Daoy (cell line): ENCODE results near the gene EPB41L2. TPM values are rescaled to one million over a fixed set of nuclear protein-coding genes. Genes with fewer than 3 reads are reported as not detected.
A peak's percentile ranks its signal among the peaks of the same experiment; 100 is the strongest.

Experiments
- DNase-seq: peaks from one replicate; pipeline ENCODE4 v3.0.0-alpha.2; 2015; ENCODE audit warnings: low read depth
- total RNA-seq: library from RNA; depleted of rRNA; stranded (reverse); fragments of >200 nt; shearing (Covaris generic); gene quantifications from 2 replicates; pipeline ENCODE4 v1.2.3, GENCODE V29; 2014

EPB41L2 gene
- total RNA-seq, 1 experiment from 2014 or later: 14.1 TPM

DNA sequence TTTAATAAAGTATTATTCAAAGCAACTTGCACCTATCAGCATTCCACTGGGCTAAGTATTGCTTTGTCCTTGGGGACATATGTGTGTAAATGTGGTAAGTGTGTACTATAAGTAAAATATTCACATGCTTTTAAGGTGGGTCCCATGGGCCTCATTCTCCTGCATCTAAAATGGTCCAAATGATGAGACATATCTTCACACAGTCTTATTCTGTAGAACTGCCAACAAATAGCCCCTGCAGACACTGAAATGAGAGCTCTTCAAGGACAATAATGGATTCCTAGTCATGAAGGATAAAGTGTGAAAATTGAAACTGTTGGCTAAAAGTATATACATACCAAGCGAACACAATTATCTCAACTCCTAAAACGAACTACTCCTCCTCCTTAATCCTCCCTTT is 154.1 kb downstream of the EPB41L2 start:
- DNase-seq: no peak

DNA sequence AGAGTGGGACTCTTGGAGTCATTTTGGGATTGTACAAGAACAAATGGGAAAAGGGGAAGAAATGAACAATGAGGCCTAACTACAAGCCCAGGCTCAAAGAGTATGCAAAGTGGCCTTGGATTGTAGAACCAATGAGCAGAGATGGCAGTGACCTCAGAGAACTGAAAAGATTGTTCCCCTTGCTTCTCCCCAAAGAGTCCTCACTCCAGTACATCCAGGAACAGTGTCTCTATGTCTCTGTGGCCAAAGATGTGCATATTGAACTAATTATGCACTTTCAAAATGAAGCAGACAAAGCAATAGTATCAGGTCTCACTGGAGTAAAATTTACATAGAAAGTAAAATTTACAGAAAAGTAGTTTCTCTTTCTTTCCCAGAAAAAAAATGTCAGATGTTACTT is 154.9 kb downstream of the EPB41L2 start:
- no peak for DNase-seq

DNA sequence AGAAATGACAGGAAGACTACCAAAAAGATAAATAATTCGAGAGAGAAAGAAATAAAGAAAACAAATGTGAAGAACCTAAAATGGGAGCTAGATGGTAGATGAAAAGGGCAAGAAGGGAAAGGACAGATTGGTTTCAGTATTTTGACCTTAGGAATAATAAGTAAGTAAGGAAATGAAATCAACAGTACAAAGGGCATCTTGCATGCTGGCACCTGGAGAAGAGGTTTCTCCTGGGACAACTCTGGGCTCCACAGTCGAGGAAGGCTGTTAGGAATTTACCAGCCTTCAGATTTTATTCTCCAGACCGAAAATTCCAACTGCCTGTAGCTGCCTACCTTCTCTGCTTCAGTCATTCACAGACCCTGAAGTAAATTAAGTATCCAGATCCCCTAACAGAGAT is 155.4 kb downstream of the EPB41L2 start:
- DNase-seq: no peak

DNA sequence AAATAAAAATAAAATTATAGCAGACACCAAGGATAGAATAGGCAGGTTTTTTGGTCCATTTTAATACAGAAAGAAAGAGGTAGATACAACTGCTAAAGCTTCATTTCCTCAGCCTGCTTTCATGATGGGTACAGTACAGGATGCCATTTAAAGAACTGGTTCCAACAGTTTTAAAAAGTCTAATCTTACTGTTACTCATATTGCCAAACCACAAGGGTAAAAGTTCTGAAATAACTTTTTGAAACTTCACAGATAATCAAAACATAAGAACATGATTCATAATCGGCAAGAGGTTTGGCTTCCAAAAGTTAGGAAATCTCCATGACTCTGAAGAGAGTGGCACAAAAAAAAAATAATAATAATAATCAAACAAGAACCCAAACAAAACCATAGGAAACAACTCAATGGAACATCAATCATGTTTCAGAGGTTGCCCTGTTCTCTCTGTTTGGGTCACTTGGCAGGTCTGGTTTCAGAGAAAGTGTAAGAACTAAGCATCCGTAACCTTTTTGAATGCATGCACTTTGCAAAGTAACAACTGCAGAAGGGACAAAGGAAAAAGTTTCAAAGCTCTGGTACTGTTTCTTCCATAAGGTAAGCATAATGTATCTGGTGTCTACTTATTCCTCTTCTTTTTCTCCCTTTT is 156.2 kb downstream of the EPB41L2 start:
- DNase-seq: peak; percentile 9

DNA sequence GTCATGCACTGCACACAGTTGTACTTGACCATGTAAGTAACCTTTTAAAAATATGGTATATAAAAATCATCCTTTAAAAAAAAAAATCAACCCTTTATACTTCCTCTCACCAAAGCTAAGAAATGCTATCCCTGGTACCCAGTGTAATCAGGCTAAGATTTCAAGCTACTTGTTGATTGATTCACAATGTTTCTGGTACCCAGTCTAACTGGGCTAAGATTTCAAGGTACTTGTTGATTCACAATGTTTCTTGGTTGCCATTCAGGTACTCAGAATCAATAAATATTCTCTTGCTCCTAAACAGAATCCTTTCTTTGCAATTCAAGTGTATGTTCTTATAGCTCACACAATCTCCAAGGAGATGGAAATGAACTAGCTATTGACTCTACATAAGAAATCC is 159.4 kb downstream of the EPB41L2 start:
- no peak for DNase-seq

DNA sequence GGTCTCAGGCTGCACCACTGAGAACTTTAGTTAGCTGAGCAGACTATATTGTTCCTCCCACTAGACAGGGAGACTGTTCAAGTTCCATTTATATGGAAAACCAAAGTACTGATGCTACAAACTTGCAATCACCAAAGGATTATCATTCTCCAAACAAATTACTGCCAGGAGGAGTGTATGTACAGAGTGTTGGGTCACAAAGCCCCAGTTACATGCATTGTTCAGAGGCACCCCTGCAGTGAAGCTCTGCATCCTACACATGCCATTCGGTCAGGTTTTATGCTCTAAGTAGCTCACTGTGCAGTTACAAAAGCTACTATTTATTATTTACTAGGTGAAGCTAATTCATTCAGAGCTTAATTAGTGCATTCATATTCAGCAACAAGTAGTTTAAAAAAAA is 160.0 kb downstream of the EPB41L2 start:
- no peak for DNase-seq

DNA sequence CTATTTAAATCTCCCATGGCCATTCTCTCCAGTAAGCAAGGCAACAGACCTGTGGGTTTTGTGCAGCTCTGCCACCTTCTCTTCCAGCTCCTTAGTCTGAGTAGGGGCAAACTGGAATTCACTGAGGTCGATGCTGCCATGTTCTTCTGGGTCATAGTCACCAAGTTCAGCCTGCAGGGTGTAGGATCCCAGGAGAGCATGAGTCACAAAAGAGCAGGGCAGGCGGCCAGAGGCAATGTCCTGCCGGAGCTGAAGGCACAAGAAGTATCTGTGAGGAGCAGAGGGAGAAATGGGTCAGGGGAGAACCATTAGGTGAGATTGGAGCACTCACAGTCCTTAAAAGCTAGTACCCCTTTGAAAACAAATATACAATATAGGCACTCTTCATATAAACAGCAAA is 162.1 kb downstream of the EPB41L2 start:
- peak; percentile 72 for DNase-seq

DNA sequence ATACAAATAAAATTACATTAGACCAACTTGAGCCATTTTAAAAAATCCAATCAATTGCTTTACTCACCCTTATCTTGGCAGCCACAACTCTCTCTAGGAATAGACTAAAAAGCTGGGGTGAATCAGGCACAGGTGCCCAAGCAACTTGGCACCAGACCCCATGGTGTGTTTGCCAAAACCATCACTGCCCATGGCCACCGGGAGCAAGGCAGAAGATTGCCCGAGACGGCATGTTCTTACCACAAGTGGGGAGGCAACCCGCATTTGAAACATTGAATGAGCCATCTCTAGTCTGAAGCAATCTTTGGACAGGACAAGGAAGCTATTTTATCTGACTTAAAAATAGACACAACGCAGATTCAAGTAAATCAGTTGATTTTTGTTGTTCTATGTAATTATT is 166.8 kb downstream of the EPB41L2 start:
- DNase-seq: no peak

DNA sequence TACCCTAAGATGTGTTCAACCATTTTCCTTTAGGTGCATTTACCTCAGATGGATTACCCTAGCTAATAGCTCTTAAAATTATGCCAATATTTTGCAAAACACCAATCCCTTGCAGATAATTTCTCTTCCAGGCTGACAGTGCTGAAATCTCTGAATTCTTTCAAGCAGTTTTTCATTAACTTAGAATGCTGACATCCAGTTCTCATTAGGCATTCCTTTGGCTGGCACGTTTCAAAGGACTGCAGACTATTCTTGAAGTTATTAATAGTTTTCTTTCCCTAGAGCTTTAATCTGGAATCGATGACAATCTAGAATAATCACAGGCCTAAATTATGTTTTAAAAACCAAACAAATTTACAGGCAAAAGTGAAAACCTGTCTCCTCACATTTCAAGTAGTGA is 167.5 kb downstream of the EPB41L2 start:
- no peak for DNase-seq

DNA sequence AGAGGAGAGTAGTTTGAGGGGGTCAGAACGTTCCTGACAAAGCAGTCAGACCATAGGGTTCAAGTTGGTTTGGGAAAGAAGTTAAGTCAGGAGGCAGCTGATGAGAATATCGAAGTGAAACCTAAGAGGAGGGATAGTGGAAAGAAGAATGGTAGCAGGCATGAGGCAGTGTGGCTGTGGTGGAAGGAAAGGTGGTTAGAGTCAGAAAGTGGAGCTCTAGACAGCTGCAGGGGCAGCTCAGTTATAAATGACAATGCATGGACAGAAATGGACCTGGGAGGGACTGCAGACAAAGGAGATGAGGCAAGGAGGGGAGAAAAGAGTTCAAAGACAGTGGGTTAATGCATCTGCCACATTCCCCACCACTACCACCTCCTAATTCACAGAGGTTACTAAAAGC is 169.3 kb downstream of the EPB41L2 start:
- no peak for DNase-seq

DNA sequence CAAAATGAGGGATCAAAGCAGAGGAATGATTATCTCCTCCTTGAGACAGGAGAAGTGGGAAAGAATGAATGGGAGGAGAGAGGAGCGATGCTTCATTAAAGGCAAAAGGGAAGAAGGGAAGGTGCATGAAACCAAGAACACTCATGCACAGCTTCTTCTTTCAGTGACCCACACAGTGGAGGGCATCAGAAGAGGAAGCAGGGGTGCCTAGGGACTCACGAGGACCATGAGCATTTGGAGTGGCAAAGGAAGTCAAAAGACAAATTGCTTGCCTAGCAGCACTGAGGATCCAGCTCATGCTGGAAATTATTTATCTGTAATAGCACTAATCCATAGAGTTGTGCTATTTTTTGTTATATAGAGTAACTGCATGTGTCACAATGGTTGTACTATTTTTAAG is 169.8 kb downstream of the EPB41L2 start:
- DNase-seq: no peak

DNA sequence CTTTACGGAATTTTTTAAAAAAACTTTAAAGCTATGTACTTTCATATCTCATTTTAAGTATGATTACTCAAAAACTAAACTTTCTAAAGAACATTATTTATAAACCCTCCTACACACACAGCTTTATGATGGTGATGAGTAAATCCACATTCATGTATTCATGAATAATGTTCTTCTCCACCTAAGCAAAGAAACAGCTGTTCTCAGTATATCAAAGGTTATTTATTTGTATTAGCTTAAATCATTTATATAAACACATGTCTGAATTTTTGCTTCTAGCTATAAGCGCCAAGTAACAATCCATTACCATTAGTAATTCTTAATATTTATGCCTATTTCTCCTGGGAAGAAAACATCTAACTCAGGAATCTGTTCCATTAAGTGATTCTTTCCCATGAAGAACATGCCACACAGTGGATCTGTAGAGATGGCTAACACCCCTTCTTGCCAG is 172.5 kb downstream of the EPB41L2 start:
- DNase-seq: no peak

DNA sequence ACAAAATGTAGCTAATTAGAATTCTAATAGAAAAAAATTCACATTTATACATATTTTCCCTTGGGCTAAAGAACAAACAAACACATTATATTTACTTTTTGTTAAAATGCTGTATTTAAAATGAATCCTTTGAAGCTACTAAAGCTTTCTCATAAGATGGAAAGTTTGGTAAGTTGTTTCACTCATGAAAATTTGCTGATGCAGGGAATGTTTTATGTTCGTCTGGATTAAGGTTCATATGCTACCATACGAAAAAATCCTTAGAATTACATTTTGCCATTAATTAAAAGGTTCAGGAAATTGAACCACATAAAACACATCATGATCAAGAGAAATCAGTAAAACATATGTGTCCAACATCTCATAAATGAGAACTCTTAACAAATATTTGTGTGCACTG is 173.6 kb downstream of the EPB41L2 start:
- DNase-seq: no peak

DNA sequence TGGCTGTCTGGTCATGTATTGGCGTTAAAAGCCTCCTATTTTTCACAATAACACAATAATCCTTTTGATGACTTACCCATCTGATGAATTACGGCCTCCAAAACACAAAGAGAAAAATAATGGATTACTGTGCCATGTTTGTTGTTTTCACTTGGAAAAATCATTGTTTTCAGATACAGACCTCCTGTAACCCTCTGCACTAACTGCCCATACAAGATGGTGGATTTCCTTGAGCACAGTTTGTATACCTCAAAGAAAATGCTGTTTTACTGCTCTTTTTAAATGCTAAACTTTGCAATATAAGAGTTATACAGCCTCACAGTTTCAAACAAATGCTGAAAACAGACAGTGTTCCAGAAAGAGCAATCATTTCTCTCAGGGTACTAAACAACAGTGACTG is 174.8 kb downstream of the EPB41L2 start:
- no peak for DNase-seq

DNA sequence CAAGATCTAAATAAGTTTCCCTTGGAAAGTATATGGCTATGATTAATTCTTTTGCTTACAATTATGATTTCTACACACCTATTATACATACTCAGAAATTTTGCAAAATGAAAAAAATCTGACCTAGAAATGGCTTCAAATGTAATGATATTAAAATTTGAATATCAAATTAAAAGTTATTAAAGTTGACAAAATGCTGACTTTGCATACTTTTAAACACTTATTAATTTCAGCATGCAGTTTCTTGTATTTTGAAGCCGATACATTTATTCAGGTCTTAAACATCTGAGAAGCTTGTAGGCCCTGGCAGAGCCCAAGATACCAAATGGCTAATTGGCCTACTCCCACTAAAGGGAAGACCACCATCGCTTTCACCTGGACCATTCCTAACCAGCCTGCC is 176.1 kb downstream of the EPB41L2 start:
- no peak for DNase-seq

DNA sequence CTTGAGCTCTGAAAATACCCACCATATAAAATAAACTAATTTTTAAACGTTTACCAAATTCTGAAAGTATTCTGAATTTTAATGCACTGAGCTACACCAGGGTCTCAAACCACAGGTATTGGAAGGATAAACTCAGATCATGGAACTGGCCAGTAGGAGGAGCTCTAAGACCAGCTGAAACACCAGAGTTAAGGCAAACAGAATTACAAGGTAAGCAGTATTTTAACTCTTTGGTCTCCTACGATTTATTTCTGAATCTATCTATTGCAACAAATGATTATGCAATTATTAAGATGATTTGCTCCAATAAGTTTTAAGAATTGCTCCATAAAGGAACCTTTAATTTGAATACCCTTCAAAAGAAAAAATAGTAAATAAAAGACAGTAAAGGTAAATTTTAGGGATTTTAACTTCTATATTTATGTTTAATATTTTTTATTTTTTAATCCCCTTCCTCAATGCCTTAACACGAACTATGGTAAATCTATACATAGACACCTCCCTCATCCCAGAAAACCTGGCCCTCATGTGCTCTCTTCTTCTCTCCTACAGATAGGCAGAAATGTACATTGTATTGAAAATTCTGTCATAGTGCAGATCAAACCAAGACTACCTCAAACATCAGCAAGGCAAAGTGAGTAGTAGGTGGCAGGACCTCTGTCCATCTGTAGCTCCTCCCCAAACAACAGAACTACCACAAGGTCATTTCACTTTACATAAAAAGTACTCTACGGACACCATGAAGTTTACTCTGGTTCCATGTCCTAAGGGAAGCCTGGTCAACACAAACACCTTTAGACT is 177.5 kb downstream of the EPB41L2 start:
- DNase-seq: peak; percentile 68

DNA sequence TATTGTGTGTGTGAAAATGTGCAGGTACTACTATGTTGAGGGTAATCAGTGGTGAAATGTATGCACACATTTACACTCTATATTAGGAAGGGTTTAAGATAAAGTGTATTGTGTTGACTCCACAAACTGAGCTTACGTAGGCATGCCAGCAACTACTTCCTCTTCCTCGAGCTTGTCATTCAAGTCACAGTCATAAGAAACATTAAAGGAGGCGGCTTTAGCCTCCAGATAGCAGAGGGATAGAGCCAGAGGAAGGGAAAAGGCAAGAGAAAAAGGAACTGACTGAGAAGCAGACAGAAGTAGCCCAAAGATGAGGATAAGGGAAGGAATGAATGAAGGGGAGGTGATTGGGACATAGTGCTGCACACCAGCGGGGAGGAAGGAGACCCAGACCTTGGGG is 180.7 kb downstream of the EPB41L2 start:
- no peak for DNase-seq

DNA sequence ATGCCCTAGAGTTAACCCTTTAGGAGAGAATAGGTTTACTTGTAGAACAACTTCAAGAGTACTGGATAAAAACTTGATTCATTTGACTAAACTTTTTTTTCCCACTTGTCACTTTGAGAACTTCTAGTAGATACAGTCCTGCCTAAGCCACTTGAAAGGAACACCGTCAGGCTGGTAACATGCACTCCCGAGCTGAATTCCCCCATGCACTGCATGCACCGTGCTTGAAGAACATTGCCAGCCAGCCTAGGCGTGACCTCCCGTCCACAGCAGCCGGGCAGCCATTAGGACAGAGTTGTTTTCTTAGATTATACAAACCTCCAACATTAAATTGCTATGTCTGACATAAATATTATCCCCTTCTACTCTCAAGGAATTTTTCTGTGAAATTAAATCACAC is 183.2 kb downstream of the EPB41L2 start:
- no peak for DNase-seq

DNA sequence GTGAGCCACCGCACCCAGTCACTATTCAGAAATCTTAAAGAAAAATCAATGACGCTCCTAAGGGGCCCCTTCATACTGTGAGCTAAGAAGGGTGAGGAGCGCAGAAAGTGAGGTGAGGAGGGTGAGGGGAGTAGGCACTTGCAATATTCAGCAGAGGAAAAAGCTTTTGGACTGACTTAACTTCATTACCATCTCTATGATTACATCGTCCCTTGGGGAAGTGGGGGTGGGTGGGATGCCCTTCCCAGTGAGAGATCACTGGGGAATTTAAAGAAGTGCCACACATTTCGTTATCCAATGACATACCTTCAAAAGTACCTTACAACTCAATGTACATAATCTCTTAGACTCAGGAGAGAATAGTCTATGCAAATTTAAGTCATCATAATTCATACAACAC is 189.3 kb downstream of the EPB41L2 start:
- DNase-seq: no peak

DNA sequence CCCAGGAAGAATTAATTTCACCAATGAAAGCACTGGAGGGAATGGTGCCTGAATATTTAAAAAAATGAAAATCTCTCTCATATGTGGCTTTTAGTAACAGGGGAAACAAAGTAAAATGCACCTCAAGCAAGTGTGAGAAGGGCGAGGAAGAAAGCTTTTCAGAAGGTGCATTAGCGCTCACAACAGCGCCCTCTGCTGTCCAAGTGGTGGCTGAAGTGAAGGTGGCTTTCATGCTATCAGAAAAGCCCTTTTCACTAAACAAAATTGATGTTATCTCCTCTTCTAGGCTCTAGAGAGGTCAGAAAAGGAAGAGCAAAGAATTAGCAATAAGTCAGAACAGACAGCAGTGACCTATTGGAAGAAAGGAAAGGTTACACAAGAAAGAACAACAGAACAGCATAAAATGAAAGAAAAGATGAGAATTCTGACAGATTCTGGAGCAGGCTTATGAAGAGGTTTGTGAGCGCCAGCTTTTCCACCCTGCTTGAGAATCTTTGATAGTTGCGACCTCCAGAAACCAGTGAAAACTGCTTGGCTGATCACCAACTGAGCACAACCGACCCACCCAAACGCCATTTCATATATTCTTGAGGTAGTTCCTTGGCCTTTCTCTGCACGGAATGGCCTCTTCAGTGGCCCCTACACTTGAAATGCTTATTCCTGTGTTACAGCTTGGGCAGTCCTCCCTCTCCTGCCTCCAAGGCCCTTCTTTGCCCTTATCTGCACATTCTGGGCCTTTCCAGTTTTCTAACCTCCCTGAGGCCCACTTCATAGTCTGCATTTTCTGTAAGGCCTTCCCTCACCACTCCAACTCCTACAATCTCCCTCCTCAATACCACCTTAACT is 190.6 kb downstream of the EPB41L2 start:
- peak; percentile 62 for DNase-seq

DNA sequence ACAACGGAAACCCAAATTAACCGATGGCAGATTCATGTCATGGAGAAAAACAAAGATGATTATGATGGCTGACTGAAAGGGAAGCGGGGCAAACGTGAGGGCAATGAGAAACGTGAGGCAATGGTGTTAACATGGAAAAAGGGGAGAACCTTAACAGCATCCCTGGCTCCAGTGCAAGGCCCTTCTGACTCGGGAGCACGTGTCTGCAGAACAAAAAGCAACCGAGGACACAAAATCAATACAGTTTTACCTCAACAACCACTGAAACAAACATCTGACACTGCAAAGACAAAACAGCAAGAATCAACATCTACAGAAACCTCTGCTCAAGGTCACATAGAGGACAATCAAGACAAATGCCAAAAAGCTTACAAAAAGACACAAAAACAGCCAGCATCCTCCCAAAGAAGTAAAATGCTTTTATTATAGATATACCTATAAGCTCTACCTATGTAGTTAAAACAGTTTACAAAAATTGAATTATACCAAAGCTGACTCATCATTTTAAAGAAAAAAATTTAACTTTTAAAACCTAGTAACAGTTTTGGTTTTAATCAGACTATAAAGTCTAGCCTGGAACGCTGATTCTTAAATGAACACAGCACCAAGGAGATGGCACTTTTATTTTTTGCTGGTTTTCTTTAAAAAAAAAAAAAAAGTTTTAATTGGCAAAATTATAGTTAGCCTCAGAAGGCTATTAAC is 192.7 kb downstream of the EPB41L2 start:
- no peak for DNase-seq

DNA sequence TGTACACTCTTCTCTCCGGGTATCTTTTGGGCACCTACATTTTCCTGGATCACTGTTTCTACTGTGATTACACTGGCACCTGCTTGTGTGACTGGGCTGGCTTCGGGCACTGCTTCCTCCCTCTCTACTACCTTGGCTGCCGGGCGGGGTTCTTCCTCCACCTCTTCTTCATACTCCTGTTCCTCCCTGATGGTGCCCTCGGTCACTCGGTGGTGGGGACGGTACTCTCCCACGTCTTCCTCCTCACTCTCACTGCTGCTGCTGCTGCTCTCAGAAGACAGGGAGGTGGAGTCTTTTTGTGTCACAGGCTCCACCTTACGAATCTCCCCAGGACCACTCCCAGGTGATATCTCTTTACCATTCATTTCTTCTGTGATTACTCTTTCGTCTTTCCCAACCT is 193.4 kb downstream of the EPB41L2 start:
- DNase-seq: no peak
